CD4-positive, alpha-beta T cell treated with Interleukin-15 for 4 hours (primary cell): ENCODE results near the gene TRIM24.
A peak's percentile ranks its signal among the peaks of the same experiment; 100 is the strongest.

Experiments
- DNase-seq: peaks from one replicate; pipeline ENCODE4 v3.0.0-alpha.2; 2020; ENCODE audit warnings: low spot score

The TRIM24 gene

DNA sequence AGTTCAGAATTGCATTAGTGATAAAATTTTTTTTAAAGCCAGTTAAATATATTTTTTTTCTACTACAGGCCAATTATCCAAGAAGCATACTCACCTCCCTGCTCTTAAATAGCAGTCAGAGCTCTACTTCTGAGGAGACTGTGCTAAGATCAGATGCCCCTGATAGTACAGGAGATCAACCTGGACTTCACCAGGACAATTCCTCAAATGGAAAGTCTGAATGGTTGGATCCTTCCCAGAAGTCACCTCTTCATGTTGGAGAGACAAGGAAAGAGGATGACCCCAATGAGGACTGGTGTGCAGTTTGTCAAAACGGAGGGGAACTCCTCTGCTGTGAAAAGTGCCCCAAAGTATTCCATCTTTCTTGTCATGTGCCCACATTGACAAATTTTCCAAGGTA, 119.1 kb downstream of the TRIM24 start:
- no peak for DNase-seq

DNA sequence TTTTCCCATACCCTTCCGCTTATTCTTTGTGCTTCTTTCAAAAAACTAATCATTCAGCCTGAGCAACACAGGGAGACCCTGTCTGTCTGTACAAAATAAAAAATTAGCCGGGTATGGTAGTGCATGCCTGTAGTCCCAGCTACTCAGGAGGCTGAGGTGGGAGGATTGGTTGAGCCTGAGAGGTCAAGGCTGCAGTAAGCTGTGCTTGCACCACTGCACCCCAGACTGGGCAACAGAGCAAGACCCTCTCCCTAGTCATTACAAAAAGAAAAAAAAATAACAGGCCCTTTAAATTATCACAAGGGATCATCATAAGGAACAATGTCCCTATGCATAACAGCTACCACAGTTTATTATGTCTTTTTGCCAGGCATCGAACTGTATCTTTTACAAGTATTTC, 119.6 kb downstream of the TRIM24 start:
- no peak for DNase-seq

DNA sequence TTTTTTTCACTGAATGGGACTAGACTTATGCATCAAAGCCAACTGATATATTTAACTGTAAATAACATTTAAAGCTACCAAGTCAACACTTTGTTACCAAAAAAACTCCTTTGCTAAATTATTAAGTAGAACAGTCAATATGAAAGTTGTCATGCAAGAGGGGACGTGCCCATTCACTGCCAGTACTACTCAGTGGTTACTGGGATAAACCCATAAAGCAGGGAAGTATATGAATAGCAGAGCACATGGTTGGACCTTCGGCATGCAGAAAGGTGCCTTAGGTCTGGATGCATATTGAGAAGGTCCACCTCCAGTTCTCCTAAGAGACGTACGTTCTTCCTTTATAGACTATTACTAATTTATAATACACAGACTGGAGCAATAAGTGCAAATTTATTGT, 121.0 kb downstream of the TRIM24 start:
- DNase-seq = no peak

GRCh38 chr7:138584283-138584682, 124.2 kb downstream of the TRIM24 start:
- no peak for DNase-seq

GRCh38 chr7:138584696-138585095, 124.6 kb downstream of the TRIM24 start:
- DNase-seq = no peak

DNA sequence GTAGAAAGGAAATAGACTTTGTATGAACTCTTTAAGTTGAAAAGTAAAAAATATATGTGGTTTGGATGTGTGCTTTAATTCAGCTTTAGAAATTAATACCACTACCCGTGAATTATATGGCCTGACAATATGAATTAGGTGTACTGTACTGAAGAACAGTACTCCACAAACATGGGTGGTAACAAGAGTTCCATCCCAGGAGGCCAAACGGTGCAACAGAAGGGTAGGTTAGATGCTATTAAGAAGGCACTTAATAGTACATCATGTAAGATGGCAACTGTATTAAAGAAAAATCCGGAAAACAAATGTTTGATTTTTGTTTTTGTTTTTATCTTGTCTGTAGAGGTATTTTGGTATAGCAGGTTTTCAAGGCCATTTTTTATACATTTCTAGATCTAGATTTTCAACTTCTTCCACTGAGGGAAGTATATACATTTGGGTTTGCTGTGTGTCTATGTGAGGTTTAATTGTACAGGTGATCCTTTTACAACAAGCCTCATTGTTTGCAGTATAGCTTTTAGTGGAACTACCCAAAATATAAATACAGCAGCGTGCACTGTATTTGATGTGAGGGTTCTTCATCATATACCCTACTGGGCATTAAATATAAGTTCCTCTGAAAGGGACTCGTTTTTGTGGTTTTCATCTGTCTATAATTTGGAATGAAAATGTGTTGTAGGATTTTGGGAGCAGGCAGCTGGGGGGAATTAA, 125.4 kb downstream of the TRIM24 start:
- DNase-seq = no peak

DNA sequence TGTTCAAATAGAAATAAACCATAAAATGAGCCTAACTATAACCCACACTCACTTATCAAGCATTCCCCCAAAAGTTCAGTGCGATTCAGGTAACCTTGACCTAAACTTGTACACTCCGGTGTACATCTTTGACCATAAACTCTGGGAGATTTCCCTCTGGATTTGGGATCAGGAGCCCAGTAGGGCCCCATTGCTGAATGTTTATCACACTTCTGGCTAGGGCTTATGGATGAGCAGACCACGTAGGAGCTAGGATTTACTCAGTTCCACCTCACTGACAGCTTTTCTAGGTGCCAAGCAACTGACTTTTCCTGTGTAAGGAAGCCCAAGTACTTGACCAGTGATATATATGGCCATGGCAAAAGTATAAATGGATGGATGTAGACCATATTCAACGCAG, 127.4 kb downstream of the TRIM24 start:
- DNase-seq = no peak

GRCh38 chr7:138588986-138589385, 128.9 kb downstream of the TRIM24 start:
- DNase-seq = no peak

- no peak for DNase-seq
Measured at GRCh38 chr7:138590154-138590553, 130.1 kb downstream of the TRIM24 start.

- DNase-seq = no peak
Measured at GRCh38 chr7:138595454-138595853, 135.4 kb downstream of the TRIM24 start.

DNA sequence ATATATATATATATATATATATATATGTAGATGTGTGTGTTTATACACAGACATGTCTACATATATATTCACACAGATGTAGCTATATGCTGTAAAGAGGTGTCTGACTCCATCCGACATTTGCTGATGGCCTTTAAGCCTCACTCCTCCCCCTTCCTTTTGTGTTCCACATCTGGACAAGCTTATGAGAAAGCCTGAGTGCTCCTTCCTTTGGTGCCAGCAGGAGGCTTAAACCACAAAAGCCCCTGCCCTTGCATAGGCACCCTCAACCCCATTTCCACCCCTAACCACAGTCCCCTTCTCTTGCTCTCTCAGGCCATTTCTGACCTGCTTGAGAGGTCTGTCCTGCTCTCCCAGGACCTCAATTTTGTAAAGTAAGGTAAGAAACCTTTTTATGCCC, 142.4 kb downstream of the TRIM24 start:
- DNase-seq = no peak

- DNase-seq = no peak
Measured at GRCh38 chr7:138603549-138604318, 143.7 kb downstream of the TRIM24 start.

- no peak for DNase-seq
Measured at GRCh38 chr7:138606236-138606635, 146.2 kb downstream of the TRIM24 start.

- DNase-seq = no peak
Measured at GRCh38 chr7:138607216-138608126, 147.4 kb downstream of the TRIM24 start.

DNA sequence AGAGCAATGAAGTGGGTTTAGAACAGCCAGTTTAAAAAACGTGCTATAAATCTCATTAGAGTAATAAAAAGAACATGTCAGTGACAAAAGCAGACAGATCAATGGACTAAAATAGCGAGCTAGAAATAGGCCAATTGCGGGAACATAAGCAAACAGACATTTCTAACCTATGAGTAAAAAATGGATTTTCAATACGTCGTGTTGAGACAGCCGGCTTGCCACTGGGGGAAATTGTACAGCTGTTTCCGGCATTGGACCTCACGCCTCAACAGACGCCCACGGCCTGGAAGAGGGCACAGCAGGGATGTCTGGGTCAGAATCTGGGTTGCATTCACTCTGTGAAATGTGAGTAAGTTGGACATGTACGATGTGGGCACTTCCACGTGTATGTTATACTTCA, 148.2 kb downstream of the TRIM24 start:
- DNase-seq = no peak

DNA sequence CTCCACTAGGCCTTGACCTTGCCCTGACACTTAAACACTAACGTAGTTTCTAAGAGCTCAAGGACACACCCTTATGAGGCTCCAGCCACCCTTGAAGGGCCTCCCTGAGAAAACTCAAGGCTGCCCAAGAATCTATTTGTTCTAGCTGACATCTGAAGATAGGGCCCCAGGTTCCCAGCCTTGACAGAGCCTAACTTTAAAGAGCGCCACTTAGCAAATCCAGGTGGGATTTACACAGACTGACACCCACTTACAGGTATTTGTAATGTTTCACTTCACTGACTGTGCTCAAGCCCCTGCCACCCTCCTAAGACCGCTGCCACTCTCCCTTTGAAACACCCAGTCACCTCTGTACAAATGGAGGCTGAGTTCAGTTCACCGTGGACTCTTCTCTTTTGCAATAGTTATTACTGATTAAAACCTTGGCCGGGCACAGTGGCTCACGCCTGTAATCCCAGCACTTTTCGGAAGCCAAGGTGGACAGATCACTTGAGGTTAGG, 150.7 kb downstream of the TRIM24 start:
- DNase-seq = no peak

DNA sequence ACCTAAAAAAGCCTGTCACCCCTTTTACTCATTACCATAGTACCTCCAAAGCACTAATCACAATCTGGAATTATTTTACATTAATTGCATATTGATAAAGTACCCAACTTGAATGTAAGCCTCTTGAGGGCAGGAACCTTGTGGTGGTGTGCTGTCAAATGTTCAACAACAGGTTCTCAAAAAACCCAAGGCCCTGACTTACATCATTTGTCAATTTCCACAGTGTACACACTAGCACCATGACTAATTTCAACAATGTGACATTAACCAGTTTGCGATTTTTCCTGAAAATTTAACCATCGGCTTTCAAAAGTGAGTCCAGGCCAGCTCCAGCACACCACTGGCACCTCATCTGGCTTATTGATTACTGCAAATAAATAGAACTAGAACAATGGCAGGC, 153.6 kb downstream of the TRIM24 start:
- no peak for DNase-seq

DNA sequence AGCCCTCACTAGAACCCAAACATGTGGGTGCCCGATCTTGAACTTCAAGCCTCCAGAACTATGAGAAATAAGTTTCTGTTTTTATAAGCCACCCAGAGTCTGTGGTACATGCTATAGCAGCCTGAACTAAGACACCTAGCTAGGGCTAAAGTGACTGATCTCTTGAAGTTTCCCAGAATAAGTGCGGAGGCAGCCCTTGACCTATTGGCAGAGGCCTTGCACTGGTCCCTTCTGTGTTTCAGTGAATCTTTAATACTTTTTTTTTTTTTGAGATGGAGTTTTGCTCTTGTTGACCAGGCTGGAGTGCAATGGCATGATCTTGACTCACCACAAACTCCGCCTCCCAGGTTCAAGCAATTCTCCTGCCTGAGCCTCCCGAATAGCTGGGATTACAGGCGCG, 156.0 kb downstream of the TRIM24 start:
- no peak for DNase-seq

DNA sequence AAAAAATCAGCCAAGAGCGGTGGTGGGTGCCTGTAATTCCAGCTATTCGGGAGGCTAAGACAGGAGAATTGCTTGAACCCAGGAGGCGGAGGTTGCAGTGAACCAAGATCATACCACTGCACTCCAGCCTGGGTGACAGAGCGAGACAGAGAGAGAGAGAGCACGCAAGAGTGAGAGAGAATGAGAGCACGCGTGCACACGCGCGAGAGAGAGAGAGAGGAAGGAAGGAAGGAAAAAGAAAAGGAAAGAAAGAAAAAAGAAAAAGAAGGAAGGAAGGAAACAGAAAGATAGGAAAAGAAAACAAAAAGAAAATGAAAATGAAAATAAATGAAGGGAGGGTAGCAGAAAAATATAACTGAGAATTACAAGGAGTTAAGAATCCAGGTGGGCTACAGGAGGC, 158.4 kb downstream of the TRIM24 start:
- no peak for DNase-seq

DNA sequence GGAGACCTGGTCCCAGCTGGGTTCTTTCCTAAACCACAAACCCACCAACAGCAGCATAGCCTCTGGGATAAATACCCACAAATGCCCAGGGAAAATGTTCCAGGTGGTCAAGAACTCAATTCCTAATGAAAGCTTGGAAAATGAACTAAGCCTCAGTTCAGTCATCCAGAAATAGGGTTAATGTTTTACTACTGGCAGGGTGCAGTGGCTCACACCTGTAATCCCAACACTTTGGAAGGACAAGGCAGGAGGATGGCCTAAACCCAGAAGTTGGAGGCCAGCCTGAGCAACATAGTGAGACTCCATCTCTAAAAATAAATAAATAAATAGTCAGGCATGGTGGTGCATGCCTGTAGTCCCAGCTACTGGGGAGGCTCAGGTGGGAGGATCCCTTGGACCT, 158.9 kb downstream of the TRIM24 start:
- no peak for DNase-seq

- DNase-seq = no peak
Measured at GRCh38 chr7:138622841-138623240, 162.8 kb downstream of the TRIM24 start.

GRCh38 chr7:138625084-138625848, 165.2 kb downstream of the TRIM24 start:
- DNase-seq = peak; percentile 26
